CD4-positive, alpha-beta T cell treated with Interleukin-17A for 1 hour (primary cell): ENCODE measurements around the gene SKIL.

Source experiments
- DNase-seq: peaks from one replicate; pipeline ENCODE4 v3.0.0-alpha.2; 2020

The SKIL gene

GRCh38 chr3:170352936-170353335 is 4.6 kb upstream of the SKIL start:
- no peak for DNase-seq

GRCh38 chr3:170353485-170353884 is 4.0 kb upstream of the SKIL start:
- DNase-seq, result no peak

GRCh38 chr3:170354760-170355159 is 2.8 kb upstream of the SKIL start:
- no peak for DNase-seq

GRCh38 chr3:170355738-170356595 is 1.5 kb upstream of the SKIL start:
- DNase-seq, result no peak

GRCh38 chr3:170356596-170357175 is 829 bp upstream of the SKIL start:
- peak; percentile 59 for DNase-seq

- peak; percentile 84 for DNase-seq
These were observed 811 bp downstream of the SKIL start for GRCh38 chr3:170358042-170359010.

- DNase-seq, result no peak
These were observed 1.7 kb downstream of the SKIL start for GRCh38 chr3:170359178-170359704.

GRCh38 chr3:170360466-170360865 is 3.0 kb downstream of the SKIL start:
- no peak for DNase-seq

GRCh38 chr3:170360916-170361315 is 3.4 kb downstream of the SKIL start:
- no peak for DNase-seq

- no peak for DNase-seq
These were observed 4.2 kb downstream of the SKIL start for GRCh38 chr3:170361711-170362110.

GRCh38 chr3:170363471-170363994 is 6.0 kb downstream of the SKIL start:
- no peak for DNase-seq

- no peak for DNase-seq
These were observed 7.5 kb downstream of the SKIL start for GRCh38 chr3:170364965-170365364.

GRCh38 chr3:170367797-170368196 is 10.3 kb downstream of the SKIL start:
- no peak for DNase-seq

- DNase-seq, result no peak
These were observed 11.4 kb downstream of the SKIL start for GRCh38 chr3:170368921-170369320.

- no peak for DNase-seq
These were observed 14.8 kb downstream of the SKIL start for GRCh38 chr3:170372190-170372879.

GRCh38 chr3:170383567-170383966 is 26.1 kb downstream of the SKIL start:
- no peak for DNase-seq

- no peak for DNase-seq
These were observed 29.0 kb downstream of the SKIL start for GRCh38 chr3:170386468-170386867.

GRCh38 chr3:170387950-170388349 is 30.4 kb downstream of the SKIL start:
- DNase-seq, result no peak

GRCh38 chr3:170391108-170391507 is 33.6 kb downstream of the SKIL start:
- DNase-seq, result no peak

GRCh38 chr3:170397685-170398084 is 40.2 kb downstream of the SKIL start:
- no peak for DNase-seq

- DNase-seq, result no peak
These were observed 47.6 kb downstream of the SKIL start for GRCh38 chr3:170405101-170405500.

GRCh38 chr3:170410428-170411029 is 53.0 kb downstream of the SKIL start:
- peak; percentile 14 for DNase-seq
